A673 (cell line): ENCODE measurements around the gene GPR78. TPM values are rescaled to one million over a fixed set of nuclear protein-coding genes. Genes with fewer than 3 reads are reported as not detected.

ENCODE experiments used
- Bru-seq: library from RNA; stranded (reverse); fragments of 400-500 nt; gene quantifications from one replicate; lab custom pipeline; 2021; lab: Mats Ljungman, UMichigan
- BruChase-seq, 2 experiments: library from RNA; stranded (reverse); fragments of 400-500 nt; gene quantifications; one replicate each; lab custom pipeline; 2021; lab: Mats Ljungman, UMichigan
- BruUV-seq: library from RNA; stranded (reverse); fragments of 400-500 nt; replicated peaks from 2 replicates; lab custom pipeline; 2021; lab: Mats Ljungman, UMichigan
- CTCF ChIA-PET: fragments of 300-600 bp; sonication (Branson Sonifier 250); formaldehyde crosslinking; loops from one replicate; lab custom pipeline; 2022; ENCODE audit warnings: antibody characterized with exemption; lab: Charles Lee
- POLR2A ChIA-PET: fragments of 300-600 bp; sonication (Branson Sonifier 250); formaldehyde crosslinking; loops from one replicate; lab custom pipeline; 2022; ENCODE audit warnings: antibody characterized with exemption; ENCODE audit not compliant: low non-redundant PET; lab: Charles Lee
- DNase-seq: peaks from one replicate; pipeline ENCODE4 v3.0.0-alpha.2; 2015; ENCODE audit warnings: low spot score
- H3K27ac ChIP-seq: fragments of 200-600 bp; sonication (generic); 2 replicates; pipeline ENCODE4 v1.5.1; 2016; ENCODE audit warnings: mixed run types, low read depth, mild to moderate bottlenecking, mixed read lengths, antibody characterized with exemption, low read length; ENCODE audit not compliant: poor library complexity, severe bottlenecking
- H3K27me3 ChIP-seq: fragments of 200-600 bp; sonication (generic); replicated peaks from 2 replicates; pipeline ENCODE4 v1.6.1; 2017; ENCODE audit warnings: mixed run types, low read depth, mild to moderate bottlenecking, mixed read lengths, antibody characterized with exemption, low read length; ENCODE audit not compliant: insufficient read depth, poor library complexity
- H3K36me3 ChIP-seq: fragments of 200-600 bp; sonication (generic); 2 replicates; pipeline ENCODE4 v1.6.1; 2016; ENCODE audit warnings: mixed run types, mild to moderate bottlenecking, mixed read lengths, antibody characterized with exemption, low read length; ENCODE audit not compliant: insufficient read depth, poor library complexity, severe bottlenecking
- H3K4me1 ChIP-seq: fragments of 200-600 bp; sonication (generic); 2 replicates; pipeline ENCODE4 v1.6.1; 2017; ENCODE audit warnings: mixed run types, mild to moderate bottlenecking, mixed read lengths, antibody characterized with exemption, low read length; ENCODE audit not compliant: insufficient read depth, poor library complexity, severe bottlenecking
- H3K4me3 ChIP-seq: fragments of 200-600 bp; sonication (generic); 2 replicates; pipeline ENCODE4 v1.5.1; 2016; ENCODE audit warnings: low read depth, mixed run types, mild to moderate bottlenecking, mixed read lengths, low read length; ENCODE audit not compliant: poor library complexity, severe bottlenecking
- H3K9me3 ChIP-seq: fragments of 200-600 bp; sonication (generic); 2 replicates; pipeline ENCODE4 v1.6.1; 2016; ENCODE audit warnings: mixed run types, low read depth, mild to moderate bottlenecking, mixed read lengths, antibody characterized with exemption, low read length; ENCODE audit not compliant: poor library complexity, severe bottlenecking
- CTCF ChIP-seq: fragments of 300-800, 200-600 bp; sonication (generic); conservative IDR thresholded peaks from 2 replicates; pipeline ENCODE4 v1.5.1; 2017; ENCODE audit warnings: low read depth, mild to moderate bottlenecking, antibody characterized with exemption, low read length, moderate library complexity, mixed read lengths
- EZH2 ChIP-seq: fragments of 200-600 bp; sonication (generic); IDR thresholded peaks from 2 replicates; pipeline ENCODE4 v1.6.1; 2017; ENCODE audit warnings: borderline replicate concordance, low read depth, mild to moderate bottlenecking, mixed read lengths, antibody characterized with exemption, low read length; ENCODE audit not compliant: poor library complexity, severe bottlenecking
- intact Hi-C: fragments of 100-400 bp; cut with micrococcal nuclease; formaldehyde crosslinking; loops from one replicate; pipeline ENCODE4 v1.10.0; 2022; ENCODE audit not compliant: unreplicated experiment
- long read RNA-seq: library from polyadenylated mRNA; stranded (forward); transcript quantifications from one replicate; pipeline ENCODE4 v2.0.0, GENCODE V29; 2022
- total RNA-seq: library from RNA; stranded (reverse); gene quantifications from 2 replicates; pipeline ENCODE4 v1.2.3, GENCODE V29; 2021

The GPR78 gene
- not detected in 2 replicates for total RNA-seq
- not detected for Bru-seq, nascent RNA
- not detected for BruChase-seq, experiment 1, labeled RNA remaining after a 2-hour chase
- BruChase-seq, experiment 2, labeled RNA remaining after a 6-hour chase: not detected
- long read RNA-seq: 0 reads

GRCh38 chr4:8580321-8581093 is at the start of gene GPR78:
GPR78 (plus strand) TSS chr4:8580392; CDS start chr4:8580983, 591 bp downstream.
- ChIA-PET POLR2A (no interaction called here), CTCF (interaction anchor here (0.7 kb wide), 1 partner anchor 9 kb away, joined by 3 read pairs; no protein-coding TSS in a partner anchor)
- Histone ChIP-seq H3K36me3 (no peaks in the 10 kb centered on the region), H3K27ac (no peak within 1 kb of the TSS), H3K4me3 (no peak within 1 kb of the TSS), H3K9me3 (no peaks in the 10 kb centered on the region), H3K27me3 (peaks cover 57% of the 10 kb centered on the region), H3K4me1 (no peaks in the 10 kb centered on the region)
- TF ChIP-seq EZH2: no peak
- no peak for TF ChIP-seq CTCF
- intact Hi-C loops: no loop called here
- DNase-seq: peak; percentile 64
- no TSS peak for BruUV-seq

- H3K36me3 ChIP-seq: no peaks in the 10 kb centered on the region
- H3K27ac ChIP-seq: no peak overlapping the region
- BruUV-seq: no TSS peak
- H3K4me3 ChIP-seq: no peak overlapping the region
- TF ChIP-seq EZH2 (no peak), CTCF (no peak)
- DNase-seq: no peak
- no peaks in the 10 kb centered on the region for H3K9me3 ChIP-seq
- POLR2A ChIA-PET: no interaction called here
- CTCF ChIA-PET: no interaction called here
- no peaks in the 10 kb centered on the region for H3K27me3 ChIP-seq
- no peaks in the 10 kb centered on the region for H3K4me1 ChIP-seq
- intact Hi-C loops: no loop called here
Measured at GRCh38 chr4:8532245-8532781, 47.9 kb upstream of the GPR78 start.

- Histone ChIP-seq H3K4me1 (no peaks in the 10 kb centered on the region), H3K9me3 (no peaks in the 10 kb centered on the region), H3K36me3 (no peaks in the 10 kb centered on the region), H3K4me3 (no peak overlapping the region), H3K27me3 (no peaks in the 10 kb centered on the region), H3K27ac (no peak overlapping the region)
- intact Hi-C loops: no loop called here
- POLR2A ChIA-PET: no interaction called here
- no TSS peak for BruUV-seq
- CTCF ChIA-PET: no interaction called here
- no peak for DNase-seq
- TF ChIP-seq EZH2 (no peak), CTCF (no peak)
Measured at GRCh38 chr4:8533274-8533865, 46.8 kb upstream of the GPR78 start.
